ENCODE measurements around the gene ELAVL4. TPM values are rescaled to one million over a fixed set of nuclear protein-coding genes. Genes with fewer than 3 reads are reported as not detected.

The ELAVL4 gene
- total and polyA plus RNA-seq, 4 donors = 0.02 to 0.51 TPM; not detected in 2

GRCh38 chr1:50077273-50077672 lies 31.4 kb upstream of the ELAVL4 start:
- Histone ChIP-seq H3K36me3 (ENCODE audit: control insufficient read depth in 4 of 4, insufficient read depth in 3 of 4, low read depth in 1 of 4, low read length in 3 of 4) (no peaks in the 10 kb centered on the region), H3K9ac (ENCODE audit: low read depth in 1 of 2, low read length in 2 of 2) (no peak overlapping the region), H3K27me3 (ENCODE audit: control insufficient read depth in 4 of 4, insufficient read depth in 4 of 4, low read length in 3 of 4) (no peaks in the 10 kb centered on the region), H3K4me3 (ENCODE audit: low read depth in 1 of 3, low read length in 3 of 3) (no peak overlapping the region), H3K9me3 (ENCODE audit: control insufficient read depth in 4 of 4, low read length in 3 of 4) (no peaks in the 10 kb centered on the region), H3K27ac (ENCODE audit: low read depth in 1 of 2, low read length in 2 of 2) (no peak overlapping the region), H3K4me1 (ENCODE audit: control insufficient read depth in 4 of 4, insufficient read depth in 4 of 4, low read length in 3 of 4) (no peaks in the 10 kb centered on the region)
- no peak for TF ChIP-seq ZBTB33 (IDR thresholded peaks at IDR 0.05)
- TF ChIP-seq HNF4A (conservative IDR thresholded peaks at IDR 0.05) = no peak
- TF ChIP-seq FOXA1 (IDR thresholded peaks at IDR 0.05) = no peak
- 64% methylated on average over 1 of the region's 1 CpG for WGBS
- DNase-seq (ENCODE audit: low spot score) = no peak

GRCh38 chr1:50080904-50081586 lies 27.7 kb upstream of the ELAVL4 start:
- no peak overlapping the region for H3K9ac ChIP-seq (ENCODE audit: low read depth in 1 of 2, low read length in 2 of 2)
- no peak for DNase-seq (ENCODE audit: low spot score)
- H3K9me3 ChIP-seq (ENCODE audit: control insufficient read depth in 4 of 4, low read length in 3 of 4) = no peaks in the 10 kb centered on the region
- WGBS = 56% methylated on average over 3 of the region's 3 CpGs
- H3K4me1 ChIP-seq (ENCODE audit: control insufficient read depth in 4 of 4, insufficient read depth in 4 of 4, low read length in 3 of 4) = no peaks in the 10 kb centered on the region
- no peak overlapping the region for H3K27ac ChIP-seq (ENCODE audit: low read depth in 1 of 2, low read length in 2 of 2)
- peak; percentile 44 for TF ChIP-seq CTCF (IDR thresholded peaks at IDR 0.05; ENCODE audit: low read depth, low read length, missing input control)
- TF ChIP-seq HNF4A (conservative IDR thresholded peaks at IDR 0.05) = no peak
- TF ChIP-seq RAD21 (IDR thresholded peaks at IDR 0.05) = peak; percentile 65 to 72
- no peaks in the 10 kb centered on the region for H3K36me3 ChIP-seq (ENCODE audit: control insufficient read depth in 4 of 4, insufficient read depth in 3 of 4, low read depth in 1 of 4, low read length in 3 of 4)
- H3K4me3 ChIP-seq (ENCODE audit: low read depth in 1 of 3, low read length in 3 of 3) = no peak overlapping the region
- no peaks in the 10 kb centered on the region for H3K27me3 ChIP-seq (ENCODE audit: control insufficient read depth in 4 of 4, insufficient read depth in 4 of 4, low read length in 3 of 4)

GRCh38 chr1:50084389-50084788 lies 24.3 kb upstream of the ELAVL4 start:
- Histone ChIP-seq H3K27me3 (ENCODE audit: control insufficient read depth in 4 of 4, insufficient read depth in 4 of 4, low read length in 3 of 4) (no peaks in the 10 kb centered on the region), H3K4me3 (ENCODE audit: low read depth in 1 of 3, low read length in 3 of 3) (no peak overlapping the region), H3K4me1 (ENCODE audit: control insufficient read depth in 4 of 4, insufficient read depth in 4 of 4, low read length in 3 of 4) (no peaks in the 10 kb centered on the region), H3K9ac (ENCODE audit: low read depth in 1 of 2, low read length in 2 of 2) (no peak overlapping the region), H3K9me3 (ENCODE audit: control insufficient read depth in 4 of 4, low read length in 3 of 4) (no peaks in the 10 kb centered on the region), H3K36me3 (ENCODE audit: control insufficient read depth in 4 of 4, insufficient read depth in 3 of 4, low read depth in 1 of 4, low read length in 3 of 4) (no peaks in the 10 kb centered on the region), H3K27ac (ENCODE audit: low read depth in 1 of 2, low read length in 2 of 2) (no peak overlapping the region)
- WGBS = 69% methylated on average over 1 of the region's 1 CpG
- TF ChIP-seq RXRA (IDR thresholded peaks at IDR 0.05) (no peak), HNF4A (conservative IDR thresholded peaks at IDR 0.05) (no peak), REST (IDR thresholded peaks at IDR 0.05) (no peak), FOXA2 (IDR thresholded peaks at IDR 0.05) (no peak), RAD21 (IDR thresholded peaks at IDR 0.05) (no peak), ZBTB33 (IDR thresholded peaks at IDR 0.05) (no peak), TAF1 (conservative IDR thresholded peaks at IDR 0.05) (no peak), JUND (IDR thresholded peaks at IDR 0.05) (no peak), EGR1 (IDR thresholded peaks at IDR 0.05; ENCODE audit: low read depth in 2 of 2) (no peak), CTCF (IDR thresholded peaks at IDR 0.05; ENCODE audit: low read depth, low read length, missing input control) (no peak), NR2F2 (IDR thresholded peaks at IDR 0.05) (no peak), SP1 (IDR thresholded peaks at IDR 0.05) (no peak), YY1 (IDR thresholded peaks at IDR 0.05) (no peak), FOXA1 (IDR thresholded peaks at IDR 0.05) (no peak)
- DNase-seq (ENCODE audit: low spot score) = no peak
